Measurements from ENCODE around the gene ATXN1L. TPM values are rescaled to one million over a fixed set of nuclear protein-coding genes. Genes with fewer than 3 reads are reported as not detected.
A peak's percentile ranks its signal among the peaks of the same experiment; 100 is the strongest.

ATXN1L gene
- polyA plus RNA-seq, 1 of the 3 experiments (the other 2 are of a cell fraction) = 8.0 TPM

DNA sequence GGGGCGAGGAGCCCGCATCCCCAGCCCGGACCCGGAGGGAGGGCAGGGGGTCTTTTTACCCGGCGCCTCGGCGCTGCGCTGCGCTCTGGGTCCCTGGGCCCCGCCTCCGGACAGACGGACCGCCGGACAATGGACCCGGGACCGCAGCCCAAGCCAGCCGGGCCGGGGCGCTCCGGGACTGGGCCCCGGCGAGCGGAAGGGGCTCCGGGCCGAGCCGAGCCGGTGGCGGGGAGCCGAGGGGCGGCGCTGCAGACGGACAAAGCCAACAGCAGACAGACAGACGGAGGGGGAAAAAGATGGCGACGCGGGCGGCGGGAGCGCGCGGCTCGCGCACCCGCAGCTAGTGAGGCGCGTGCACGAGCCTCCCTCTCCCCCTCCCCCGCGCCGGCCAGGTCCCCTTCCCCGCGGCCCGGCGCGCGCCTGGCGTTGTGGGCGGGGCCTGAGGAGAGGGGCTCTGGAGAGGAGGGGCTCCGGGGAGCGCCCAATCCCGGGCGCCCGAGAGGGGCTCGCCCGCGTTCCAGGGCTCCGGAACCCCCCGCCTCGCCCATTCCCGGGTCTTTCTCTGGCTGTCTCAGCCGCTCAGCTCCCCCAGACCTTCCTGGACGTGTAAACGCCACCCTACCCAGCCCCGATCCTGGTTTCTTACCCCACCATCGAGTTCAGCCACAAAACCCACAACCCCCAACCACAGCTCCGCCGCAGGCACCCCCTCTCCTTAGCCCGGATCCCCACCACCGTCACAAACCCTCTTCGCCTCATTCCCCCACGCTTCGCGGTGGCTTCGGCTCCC, 38.3 kb downstream of the ATXN1L start, which contains the start of gene ZNF821:
ZNF821 (minus strand) TSS at position 334 of the 790 bp plus-strand sequence. CDS start 4,236 bp downstream, outside the sequence.
- H3F3A ChIP-seq (replicated peaks; ENCODE audit: insufficient read depth) = peaks cover 16% of the 10 kb centered on the region
- TF ChIP-seq YY1 (IDR thresholded peaks at IDR 0.05; ENCODE audit: low read depth) (peak; percentile 77), EZH2phosphoT487 (IDR thresholded peaks at IDR 0.05; ENCODE audit: borderline replicate concordance, low read depth) (no peak), RXRA (IDR thresholded peaks at IDR 0.05; ENCODE audit: borderline replicate concordance, low read depth) (no peak), GABPA (IDR thresholded peaks at IDR 0.05; ENCODE audit: low read depth) (no peak), NRF1 (IDR thresholded peaks at IDR 0.05; ENCODE audit: low read depth, low read length) (peak; percentile 43; the same call in 1 of the 2 replicates), CHD2 (IDR thresholded peaks at IDR 0.05; ENCODE audit: low read length, partially characterized antibody) (peak; percentile 48), TCF12 (IDR thresholded peaks at IDR 0.05) (no peak), FOXM1 (IDR thresholded peaks at IDR 0.05; ENCODE audit: low read depth) (no peak), JUND (IDR thresholded peaks at IDR 0.05) (no peak), GATA2 (CRISPR knock-in tag; IDR thresholded peaks at IDR 0.05) (no peak), TAF1 (IDR thresholded peaks at IDR 0.05; ENCODE audit: borderline replicate concordance, low read depth, low read length) (no peak), ELF1 (IDR thresholded peaks at IDR 0.05) (no peak), POLR2AphosphoS5 (IDR thresholded peaks at IDR 0.05; ENCODE audit: low read depth, low read length) (peak; percentile 33; the same call in 1 of the 2 replicates), MXI1 (IDR thresholded peaks at IDR 0.05; ENCODE audit: low read depth, low read length) (peak; percentile 36; the same call in 1 of the 2 replicates), RCOR1 (IDR thresholded peaks at IDR 0.05; ENCODE audit: low read length) (0 out of 2 replicates have a peak, but pooled peaks have one; percentile 27)
- TF ChIP-seq, protein P1, sequence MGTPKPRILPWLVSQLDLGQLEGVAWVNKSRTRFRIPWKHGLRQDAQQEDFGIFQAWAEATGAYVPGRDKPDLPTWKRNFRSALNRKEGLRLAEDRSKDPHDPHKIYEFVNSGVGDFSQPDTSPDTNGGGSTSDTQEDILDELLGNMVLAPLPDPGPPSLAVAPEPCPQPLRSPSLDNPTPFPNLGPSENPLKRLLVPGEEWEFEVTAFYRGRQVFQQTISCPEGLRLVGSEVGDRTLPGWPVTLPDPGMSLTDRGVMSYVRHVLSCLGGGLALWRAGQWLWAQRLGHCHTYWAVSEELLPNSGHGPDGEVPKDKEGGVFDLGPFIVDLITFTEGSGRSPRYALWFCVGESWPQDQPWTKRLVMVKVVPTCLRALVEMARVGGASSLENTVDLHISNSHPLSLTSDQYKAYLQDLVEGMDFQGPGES (IDR thresholded peaks at IDR 0.05; ENCODE audit: low read depth, low read length) = no peak
- TF ChIP-seq, protein P2, sequence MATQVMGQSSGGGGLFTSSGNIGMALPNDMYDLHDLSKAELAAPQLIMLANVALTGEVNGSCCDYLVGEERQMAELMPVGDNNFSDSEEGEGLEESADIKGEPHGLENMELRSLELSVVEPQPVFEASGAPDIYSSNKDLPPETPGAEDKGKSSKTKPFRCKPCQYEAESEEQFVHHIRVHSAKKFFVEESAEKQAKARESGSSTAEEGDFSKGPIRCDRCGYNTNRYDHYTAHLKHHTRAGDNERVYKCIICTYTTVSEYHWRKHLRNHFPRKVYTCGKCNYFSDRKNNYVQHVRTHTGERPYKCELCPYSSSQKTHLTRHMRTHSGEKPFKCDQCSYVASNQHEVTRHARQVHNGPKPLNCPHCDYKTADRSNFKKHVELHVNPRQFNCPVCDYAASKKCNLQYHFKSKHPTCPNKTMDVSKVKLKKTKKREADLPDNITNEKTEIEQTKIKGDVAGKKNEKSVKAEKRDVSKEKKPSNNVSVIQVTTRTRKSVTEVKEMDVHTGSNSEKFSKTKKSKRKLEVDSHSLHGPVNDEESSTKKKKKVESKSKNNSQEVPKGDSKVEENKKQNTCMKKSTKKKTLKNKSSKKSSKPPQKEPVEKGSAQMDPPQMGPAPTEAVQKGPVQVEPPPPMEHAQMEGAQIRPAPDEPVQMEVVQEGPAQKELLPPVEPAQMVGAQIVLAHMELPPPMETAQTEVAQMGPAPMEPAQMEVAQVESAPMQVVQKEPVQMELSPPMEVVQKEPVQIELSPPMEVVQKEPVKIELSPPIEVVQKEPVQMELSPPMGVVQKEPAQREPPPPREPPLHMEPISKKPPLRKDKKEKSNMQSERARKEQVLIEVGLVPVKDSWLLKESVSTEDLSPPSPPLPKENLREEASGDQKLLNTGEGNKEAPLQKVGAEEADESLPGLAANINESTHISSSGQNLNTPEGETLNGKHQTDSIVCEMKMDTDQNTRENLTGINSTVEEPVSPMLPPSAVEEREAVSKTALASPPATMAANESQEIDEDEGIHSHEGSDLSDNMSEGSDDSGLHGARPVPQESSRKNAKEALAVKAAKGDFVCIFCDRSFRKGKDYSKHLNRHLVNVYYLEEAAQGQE (IDR thresholded peaks at IDR 0.05; ENCODE audit: low read depth, low read length) = no peak
- TF ChIP-seq, protein P3, sequence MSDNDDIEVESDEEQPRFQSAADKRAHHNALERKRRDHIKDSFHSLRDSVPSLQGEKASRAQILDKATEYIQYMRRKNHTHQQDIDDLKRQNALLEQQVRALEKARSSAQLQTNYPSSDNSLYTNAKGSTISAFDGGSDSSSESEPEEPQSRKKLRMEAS (IDR thresholded peaks at IDR 0.05; ENCODE audit: low read depth) = peak; percentile 65
- TF ChIP-seq, protein P4, sequence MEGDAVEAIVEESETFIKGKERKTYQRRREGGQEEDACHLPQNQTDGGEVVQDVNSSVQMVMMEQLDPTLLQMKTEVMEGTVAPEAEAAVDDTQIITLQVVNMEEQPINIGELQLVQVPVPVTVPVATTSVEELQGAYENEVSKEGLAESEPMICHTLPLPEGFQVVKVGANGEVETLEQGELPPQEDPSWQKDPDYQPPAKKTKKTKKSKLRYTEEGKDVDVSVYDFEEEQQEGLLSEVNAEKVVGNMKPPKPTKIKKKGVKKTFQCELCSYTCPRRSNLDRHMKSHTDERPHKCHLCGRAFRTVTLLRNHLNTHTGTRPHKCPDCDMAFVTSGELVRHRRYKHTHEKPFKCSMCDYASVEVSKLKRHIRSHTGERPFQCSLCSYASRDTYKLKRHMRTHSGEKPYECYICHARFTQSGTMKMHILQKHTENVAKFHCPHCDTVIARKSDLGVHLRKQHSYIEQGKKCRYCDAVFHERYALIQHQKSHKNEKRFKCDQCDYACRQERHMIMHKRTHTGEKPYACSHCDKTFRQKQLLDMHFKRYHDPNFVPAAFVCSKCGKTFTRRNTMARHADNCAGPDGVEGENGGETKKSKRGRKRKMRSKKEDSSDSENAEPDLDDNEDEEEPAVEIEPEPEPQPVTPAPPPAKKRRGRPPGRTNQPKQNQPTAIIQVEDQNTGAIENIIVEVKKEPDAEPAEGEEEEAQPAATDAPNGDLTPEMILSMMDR (IDR thresholded peaks at IDR 0.05) = peak; percentile 50
- TF ChIP-seq, protein P5, sequence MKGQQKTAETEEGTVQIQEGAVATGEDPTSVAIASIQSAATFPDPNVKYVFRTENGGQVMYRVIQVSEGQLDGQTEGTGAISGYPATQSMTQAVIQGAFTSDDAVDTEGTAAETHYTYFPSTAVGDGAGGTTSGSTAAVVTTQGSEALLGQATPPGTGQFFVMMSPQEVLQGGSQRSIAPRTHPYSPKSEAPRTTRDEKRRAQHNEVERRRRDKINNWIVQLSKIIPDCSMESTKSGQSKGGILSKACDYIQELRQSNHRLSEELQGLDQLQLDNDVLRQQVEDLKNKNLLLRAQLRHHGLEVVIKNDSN (IDR thresholded peaks at IDR 0.05; ENCODE audit: borderline replicate concordance, low read depth) = no peak
- no peaks in the 10 kb centered on the region for H3K9me3 ChIP-seq
- H3K27ac ChIP-seq (ENCODE audit: low read depth in 2 of 2, low read length in 1 of 2) = peak within 1 kb of the TSS; percentile 70 to 84
- 0% methylated on average over 12 of the region's 85 CpGs for WGBS (ENCODE audit: low lambda C conversion rate)
- peak within 1 kb of the TSS; percentile 91 for H3K9ac ChIP-seq
- CTCF ChIA-PET = interaction anchor here (0.6 to 4.4 kb wide), 18 partner anchors 10 to 96 kb away, joined by 3 to 59 read pairs (median 9); partner anchors contain the start of genes ATXN1L and IST1
- H3K9me2 ChIP-seq = no peaks in the 10 kb centered on the region
- POLR2A ChIA-PET = interaction anchor here (1.1 to 2.4 kb wide), 3 partner anchors 11 to 77 kb away, joined by 3 to 13 read pairs (median 5); partner anchors contain the start of gene IST1
- H3K79me2 ChIP-seq (ENCODE audit: insufficient read depth) = no peaks in the 10 kb centered on the region
- H3K4me2 ChIP-seq = peak within 1 kb of the TSS; percentile 69
- peaks cover 22 to 25% of the 10 kb centered on the region in 2 experiments for H3K36me3 ChIP-seq (replicated peaks in 1 of 2; ENCODE audit: control insufficient read depth in 1 of 2, insufficient read depth in 2 of 2, low read length in 1 of 2)
- no peaks in the 10 kb centered on the region for H3K27me3 ChIP-seq (ENCODE audit: insufficient read depth)
- H2AFZ ChIP-seq (ENCODE audit: low read depth) = peak within 1 kb of the TSS; percentile 99
- peak; percentile 100 for DNase-seq
- H3K4me3 ChIP-seq (ENCODE audit: low read depth in 2 of 2, low read length in 1 of 2) = peak within 1 kb of the TSS; percentile 88 to 97
- peaks cover 0 to 8% of the 10 kb centered on the region in 2 experiments; a peak in 2 of 4 replicates for H3K4me1 ChIP-seq (ENCODE audit: control insufficient read depth in 1 of 2, insufficient read depth in 2 of 2, low read depth in 1 of 2, low read length in 1 of 2)
- no peaks in the 10 kb centered on the region for H4K20me1 ChIP-seq (ENCODE audit: insufficient read depth)

Measured in SK-N-SH (cell line).